Measurements from ENCODE around the gene CENPX. TPM values are rescaled to one million over a fixed set of nuclear protein-coding genes. Genes with fewer than 3 reads are reported as not detected.

Gene CENPX
- total RNA-seq, 1 experiment from 2014 or later = 344 TPM

DNA sequence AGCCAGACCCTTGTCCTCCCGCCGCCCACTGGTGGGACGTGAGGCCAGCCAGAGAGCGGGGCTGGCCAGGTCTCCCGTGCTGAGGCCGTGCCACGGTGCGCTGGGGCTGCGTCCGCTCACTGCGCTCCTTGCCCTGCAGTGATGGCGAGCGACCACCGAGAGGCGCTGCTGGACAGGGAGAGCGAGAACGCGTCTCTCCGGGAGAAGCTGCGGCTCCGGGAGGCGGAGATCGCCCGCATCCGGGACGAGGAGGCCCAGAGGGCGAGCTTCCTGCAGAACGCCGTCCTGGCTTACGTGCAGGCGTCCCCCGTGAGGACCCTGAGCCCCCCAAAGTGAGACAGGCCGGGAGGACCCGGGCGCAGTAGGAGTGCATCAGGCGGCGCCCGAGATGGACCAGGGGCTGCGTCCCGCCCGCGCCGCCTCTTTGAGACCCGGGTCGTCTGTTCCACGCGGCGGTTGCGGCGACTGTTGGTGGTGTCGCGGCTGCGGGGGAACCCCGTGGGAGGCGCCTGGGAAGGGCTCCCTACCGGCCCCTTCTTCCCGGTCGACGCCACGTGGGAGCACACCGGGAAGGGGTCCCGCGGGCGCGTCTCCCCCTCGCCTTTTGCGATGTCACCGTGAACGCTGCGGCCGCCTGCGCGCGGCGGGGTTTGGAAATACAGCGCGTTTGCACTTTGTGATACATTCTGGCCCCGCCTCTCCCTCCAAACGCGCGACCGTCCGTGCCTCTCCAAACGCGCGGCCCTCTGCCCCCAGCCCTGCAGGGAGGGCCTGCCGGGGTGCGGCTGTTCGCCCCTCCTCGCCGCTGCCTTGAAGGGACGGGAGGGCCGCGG, 8.0 kb upstream of the CENPX start:
- H3K27ac ChIP-seq (ENCODE audit: low read length) = peak overlapping the region; percentile 23

GRCh38 chr17:82029990-82030469, 7.4 kb upstream of the CENPX start:
- POLR2A ChIA-PET (ENCODE audit: unreplicated experiment) = no interaction called here
- no peaks in the 10 kb centered on the region for H3F3A ChIP-seq (ENCODE audit: low read length, unreplicated experiment)
- CTCF ChIA-PET = interaction anchor here (0.6 kb wide), 1 partner anchor 8 kb away, joined by 3 read pairs; the partner anchor contains the start of gene DCXR
- H3K4me3 ChIP-seq (ENCODE audit: low read length) = peak overlapping the region; percentile 79; the same call in 1 of the 2 replicates
- no peaks in the 10 kb centered on the region for H3K79me2 ChIP-seq (ENCODE audit: low read length)
- no peaks in the 10 kb centered on the region for H3K27me3 ChIP-seq (ENCODE audit: low read length)
- no peak overlapping the region for H3K9ac ChIP-seq (ENCODE audit: low read length)
- intact Hi-C loops (cut with micrococcal nuclease) = no loop called here
- H3K9me2 ChIP-seq (replicated peaks; ENCODE audit: low read length) = no peaks in the 10 kb centered on the region
- no peaks in the 10 kb centered on the region for H3K36me3 ChIP-seq (ENCODE audit: low read depth, low read length)
- H3K27ac ChIP-seq (ENCODE audit: low read length) = no peak overlapping the region
- ATAC-seq (peak; percentile 0; the same call in 1 of the 2 replicates), DNase-seq (no peak)
- H3K9me3 ChIP-seq (ENCODE audit: low read length) = no peaks in the 10 kb centered on the region
- peak overlapping the region; percentile 94; the same call in 1 of the 2 replicates for H3K4me2 ChIP-seq (ENCODE audit: low read length)
- 0 out of 2 replicates have a peak, but pooled peaks cover 8% of the 10 kb centered on the region for H3K4me1 ChIP-seq (ENCODE audit: insufficient read depth, low read length)
- BruUV-seq (replicated peaks) = no TSS peak
- H4K20me1 ChIP-seq (ENCODE audit: low read length) = no peaks in the 10 kb centered on the region
- H2AFZ ChIP-seq (ENCODE audit: low read length) = no peak overlapping the region
- TF ChIP-seq EZH2 (IDR thresholded peaks at IDR 0.05; ENCODE audit: low read length, unreplicated experiment) (no peak), EZH2phosphoT487 (IDR thresholded peaks at IDR 0.05; ENCODE audit: borderline replicate concordance, low read length) (no peak)
- TF ChIP-seq, protein P1, sequence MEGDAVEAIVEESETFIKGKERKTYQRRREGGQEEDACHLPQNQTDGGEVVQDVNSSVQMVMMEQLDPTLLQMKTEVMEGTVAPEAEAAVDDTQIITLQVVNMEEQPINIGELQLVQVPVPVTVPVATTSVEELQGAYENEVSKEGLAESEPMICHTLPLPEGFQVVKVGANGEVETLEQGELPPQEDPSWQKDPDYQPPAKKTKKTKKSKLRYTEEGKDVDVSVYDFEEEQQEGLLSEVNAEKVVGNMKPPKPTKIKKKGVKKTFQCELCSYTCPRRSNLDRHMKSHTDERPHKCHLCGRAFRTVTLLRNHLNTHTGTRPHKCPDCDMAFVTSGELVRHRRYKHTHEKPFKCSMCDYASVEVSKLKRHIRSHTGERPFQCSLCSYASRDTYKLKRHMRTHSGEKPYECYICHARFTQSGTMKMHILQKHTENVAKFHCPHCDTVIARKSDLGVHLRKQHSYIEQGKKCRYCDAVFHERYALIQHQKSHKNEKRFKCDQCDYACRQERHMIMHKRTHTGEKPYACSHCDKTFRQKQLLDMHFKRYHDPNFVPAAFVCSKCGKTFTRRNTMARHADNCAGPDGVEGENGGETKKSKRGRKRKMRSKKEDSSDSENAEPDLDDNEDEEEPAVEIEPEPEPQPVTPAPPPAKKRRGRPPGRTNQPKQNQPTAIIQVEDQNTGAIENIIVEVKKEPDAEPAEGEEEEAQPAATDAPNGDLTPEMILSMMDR (conservative IDR thresholded peaks at IDR 0.05; ENCODE audit: low read depth, low read length) = no peak

More for the DNA sequence above, 8.0 kb upstream of the CENPX start:
- Histone ChIP-seq H2AFZ (ENCODE audit: low read length) (peak overlapping the region; percentile 88), H3K27me3 (ENCODE audit: low read length) (no peaks in the 10 kb centered on the region), H3K9me3 (ENCODE audit: low read length) (no peaks in the 10 kb centered on the region), H3K36me3 (ENCODE audit: low read depth, low read length) (no peaks in the 10 kb centered on the region), H3K4me1 (ENCODE audit: insufficient read depth, low read length) (peaks cover 14% of the 10 kb centered on the region), H4K20me1 (ENCODE audit: low read length) (no peaks in the 10 kb centered on the region; the same call in 1 of the 2 replicates), H3K9ac (ENCODE audit: low read length) (peak overlapping the region; percentile 47), H3K79me2 (ENCODE audit: low read length) (peaks cover 3% of the 10 kb centered on the region), H3K9me2 (replicated peaks; ENCODE audit: low read length) (no peaks in the 10 kb centered on the region), H3F3A (ENCODE audit: low read length, unreplicated experiment) (no peaks in the 10 kb centered on the region), H3K4me2 (ENCODE audit: low read length) (peak overlapping the region; percentile 94), H3K4me3 (ENCODE audit: low read length) (peak overlapping the region; percentile 79)
- BruUV-seq (replicated peaks) = no TSS peak
- ATAC-seq (peak; percentile 66), DNase-seq (peak; percentile 88)
- intact Hi-C loops (cut with micrococcal nuclease) = no loop called here
- POLR2A ChIA-PET (ENCODE audit: unreplicated experiment) = interaction anchor here (0.6 kb wide), 1 partner anchor 172 kb away, joined by 4 read pairs; no protein-coding TSS in a partner anchor
- TF ChIP-seq EZH2 (IDR thresholded peaks at IDR 0.05; ENCODE audit: low read length, unreplicated experiment) = no peak
- TF ChIP-seq, protein P1 (conservative IDR thresholded peaks at IDR 0.05; ENCODE audit: low read depth, low read length) = peak; percentile 73
- CTCF ChIA-PET = interaction anchor here (0.6 to 0.7 kb wide), 6 partner anchors 9 to 212 kb away, joined by 3 to 4 read pairs (median 3); no protein-coding TSS in a partner anchor
